Left cardiac atrium (tissue), 4 donors: Measurements from ENCODE around the gene GSDME. TPM values are rescaled to one million over a fixed set of nuclear protein-coding genes. Genes with fewer than 3 reads are reported as not detected.

ENCODE experiments used
- ATAC-seq, 2 donors: fragments of 200-7000 bp; cut with Tn5 transposase; one replicate each; pipeline ENCODE4 v1.9.1; 2020; ENCODE audit warnings: mild to moderate bottlenecking in 2 of 2, moderate library complexity in 2 of 2
- DNase-seq: peaks from one replicate; pipeline ENCODE4 v3.0.0-alpha.2; 2020
- intact Hi-C, 2 donors: fragments of 100-400 bp; cut with DNase I; formaldehyde crosslinking; loops; one replicate each; pipeline versions ENCODE4 v1.14.1 to v1.15.1; 2022 to 2023
- total RNA-seq, 2 donors: library from RNA; stranded (reverse); fragmentation: NEBNext Ultra II Directional; extraction: Animal tissue kit (Norgen Biotek cat#: 25700); gene quantifications; one replicate each; pipeline ENCODE4 v1.2.1, GENCODE V29; 2021
- donor health status: DM: no; HTN: yes; CAD: no.
- donor health status: DM: no; HTN: yes; CAD: no; lungs with severe emphysema.
- donor health status: DM: yes; HTN: yes; CAD: no.
- donor health status: Dilated cardiomyopathy.

GSDME gene
- total RNA-seq, 2 donors from 2014 or later = 6.4 to 8.6 TPM

DNA sequence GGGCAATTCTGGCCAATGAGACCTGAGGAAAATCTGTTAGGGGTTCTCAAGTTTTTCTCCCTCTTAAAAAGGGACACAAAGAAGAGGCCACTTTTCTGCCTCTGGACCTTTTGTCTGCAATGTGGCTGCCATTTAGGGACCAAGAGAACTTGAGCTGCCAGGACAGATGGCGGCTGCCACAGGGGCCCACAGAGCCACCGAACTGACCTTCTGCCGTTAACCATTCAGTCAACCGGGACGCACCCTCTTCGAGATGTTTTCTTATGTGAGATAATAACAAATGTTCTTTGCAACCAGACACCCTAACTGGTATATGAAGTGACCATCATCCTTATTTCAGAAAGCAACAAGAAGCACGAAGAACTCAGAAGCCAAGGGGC is 29.2 kb downstream of the GSDME start:
- intact Hi-C loops = no loop called here
- DNase-seq (no peak), ATAC-seq (no peak)

DNA sequence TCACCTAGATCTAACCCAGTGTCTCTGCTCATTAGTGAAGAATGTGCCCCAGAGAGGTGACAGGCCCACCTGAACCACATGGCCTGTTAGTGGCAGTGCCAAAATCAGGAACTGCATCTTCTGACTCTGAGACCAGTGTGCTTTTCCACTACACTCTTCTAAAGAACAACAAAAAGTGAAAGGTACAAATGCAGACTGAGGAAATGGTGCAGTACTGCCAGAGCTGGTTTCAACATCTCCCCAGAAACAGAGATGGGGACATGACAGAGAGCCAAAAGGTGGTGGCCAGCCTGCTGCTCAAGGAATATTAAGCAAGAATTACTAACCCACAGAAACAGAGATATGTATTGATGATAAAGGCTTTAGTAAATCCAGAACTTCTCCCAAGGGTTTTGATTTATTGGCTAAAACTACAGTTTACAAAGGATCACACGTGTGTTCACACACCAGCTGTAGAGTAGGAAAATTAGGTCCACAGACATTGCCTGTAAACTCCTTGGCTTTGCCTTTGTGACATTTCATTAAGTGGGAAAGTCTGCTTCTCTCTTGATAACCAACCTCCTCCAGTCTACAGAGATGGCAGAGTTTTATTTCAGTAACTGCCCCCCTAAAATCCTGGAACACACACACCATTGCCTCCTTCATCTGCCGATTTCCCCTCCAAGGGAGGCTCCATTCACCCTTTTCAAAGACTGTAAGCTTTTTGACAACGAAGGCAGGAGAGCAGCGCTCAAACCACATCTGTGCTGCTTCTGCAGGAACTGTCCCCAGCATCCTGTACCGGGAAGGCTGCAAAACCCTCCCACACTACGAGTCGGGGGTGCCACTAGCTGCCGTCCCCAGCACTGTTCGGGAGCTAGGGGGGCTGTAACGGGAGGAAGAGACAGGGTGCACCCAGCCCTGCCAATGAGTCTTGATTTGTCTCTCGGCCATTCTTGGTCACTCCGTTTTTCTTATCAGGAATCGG is 29.8 kb downstream of the GSDME start:
- intact Hi-C loops = no loop called here
- DNase-seq (no peak), ATAC-seq (peak; percentile 14 to 38)

- intact Hi-C loops = no loop called here
- DNase-seq (peak; percentile 45), ATAC-seq (peak in 1 of 2 donors; percentile 26)
These were observed 31.6 kb downstream of the GSDME start for GRCh38 chr7:24725554-24726241.

- DNase-seq = no peak
- ATAC-seq = no peak
- intact Hi-C loops = no loop called here
These were observed 32.6 kb downstream of the GSDME start for GRCh38 chr7:24724451-24725190.

- no peak for ATAC-seq
- DNase-seq = no peak
- intact Hi-C loops = no loop called here
These were observed 34.1 kb downstream of the GSDME start for GRCh38 chr7:24723178-24723530.

DNA sequence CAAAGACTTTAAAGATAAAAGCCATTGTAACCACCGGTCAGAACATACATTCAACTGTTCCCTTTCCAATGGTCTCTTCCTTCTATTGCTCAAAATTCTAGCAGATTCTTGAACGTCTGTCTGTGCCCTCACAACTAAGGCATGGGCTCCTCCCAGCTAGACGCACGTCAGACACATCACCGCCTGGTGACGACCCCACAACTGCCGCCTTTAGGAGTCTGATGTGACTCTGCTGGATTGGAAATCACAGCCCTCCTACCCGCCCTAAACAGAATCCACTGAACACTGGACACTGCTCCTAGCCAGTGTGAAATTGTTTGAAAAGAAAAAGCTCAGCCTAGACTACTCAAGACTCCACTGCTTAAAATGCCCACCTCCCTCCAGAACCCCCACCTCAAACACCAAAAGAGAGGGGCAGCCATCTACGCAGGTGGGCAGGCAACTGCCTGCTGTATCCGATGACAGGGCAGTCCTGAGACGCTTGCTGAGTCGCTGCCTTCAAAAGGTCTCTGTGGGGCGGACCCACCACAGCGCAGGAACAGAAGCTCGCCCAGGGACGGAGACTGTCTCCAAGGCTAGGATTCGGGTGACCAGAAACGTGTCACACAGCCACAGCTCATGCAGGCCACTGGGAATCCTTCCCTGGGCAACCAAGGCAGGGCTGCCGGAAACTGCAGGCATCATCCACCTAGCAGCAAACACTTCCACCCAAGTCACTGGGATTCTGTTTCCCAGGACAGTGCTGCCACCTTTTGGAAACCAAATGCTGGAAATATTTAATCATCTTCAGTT is 34.7 kb downstream of the GSDME start:
- DNase-seq (no peak), ATAC-seq (peak in 1 of 2 donors; percentile 59)
- intact Hi-C loops = no loop called here

DNA sequence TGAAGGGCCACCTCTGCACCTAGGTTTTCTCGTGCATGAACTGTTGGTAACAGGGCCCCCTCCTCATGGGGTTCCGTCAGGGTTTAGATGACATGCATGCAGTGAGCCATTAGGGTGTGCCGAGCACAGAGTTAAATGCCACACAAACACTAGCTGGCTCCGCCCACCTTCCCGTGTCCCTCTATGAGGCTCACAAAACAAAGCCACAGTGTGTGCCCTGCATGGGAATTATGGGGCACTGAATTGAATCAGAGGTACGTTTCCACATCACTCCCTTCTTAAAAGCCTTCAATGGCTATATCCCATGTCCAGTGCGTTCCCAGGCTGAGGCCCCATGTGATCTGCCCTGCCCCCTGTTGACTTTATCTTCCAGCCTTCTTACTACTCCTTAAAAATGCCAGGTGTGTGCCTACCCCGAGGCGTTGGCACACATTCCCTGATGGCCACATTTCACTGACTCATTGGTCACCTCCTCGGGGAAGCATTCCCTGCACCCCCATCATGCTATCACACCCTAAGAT is 35.7 kb downstream of the GSDME start:
- no peak for ATAC-seq
- no peak for DNase-seq
- intact Hi-C loops = no loop called here

- intact Hi-C loops = no loop called here
- ATAC-seq = no peak
These were observed 37.0 kb downstream of the GSDME start for GRCh38 chr7:24720283-24720682.

GRCh38 chr7:24718977-24719491 is 38.2 kb downstream of the GSDME start:
- intact Hi-C loops = no loop called here
- no peak for DNase-seq
- no peak for ATAC-seq

More at GRCh38 chr7:24720283-24720682, 37.0 kb downstream of the GSDME start:
- no peak for DNase-seq

- no peak for ATAC-seq
- DNase-seq = no peak
- intact Hi-C loops = no loop called here
These were observed 38.8 kb downstream of the GSDME start for GRCh38 chr7:24718431-24718831.

DNA sequence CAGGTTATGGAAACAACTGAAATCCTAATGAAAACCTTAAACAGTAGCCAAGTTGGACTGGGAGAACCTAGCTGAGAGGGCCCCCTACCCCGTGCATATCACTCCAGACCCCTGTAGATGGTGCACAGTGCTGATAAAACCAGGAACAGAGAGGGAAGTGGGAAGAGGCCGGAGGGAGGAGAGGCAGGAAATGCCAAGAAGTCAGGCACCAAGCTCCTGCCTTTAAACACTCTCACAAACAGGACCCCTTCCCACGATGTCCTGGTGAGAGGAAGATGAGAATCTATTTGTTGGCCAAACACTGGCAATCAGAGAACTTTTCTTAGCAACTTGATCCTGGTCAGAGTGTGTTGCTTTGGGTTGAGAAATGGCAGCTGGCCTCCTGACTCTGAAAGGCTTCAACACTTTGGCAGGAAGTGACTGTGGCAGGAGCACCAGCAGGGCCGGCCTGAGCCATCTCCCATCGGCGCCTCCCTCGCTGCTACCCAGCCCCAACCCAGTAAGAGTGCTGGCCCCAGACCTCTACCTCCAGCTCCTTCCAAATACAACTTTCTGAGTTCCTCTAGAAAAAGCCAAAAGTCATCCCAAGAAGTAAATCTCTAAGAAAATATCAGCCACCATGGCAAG is 39.5 kb downstream of the GSDME start:
- DNase-seq (no peak), ATAC-seq (no peak)
- intact Hi-C loops = no loop called here

DNA sequence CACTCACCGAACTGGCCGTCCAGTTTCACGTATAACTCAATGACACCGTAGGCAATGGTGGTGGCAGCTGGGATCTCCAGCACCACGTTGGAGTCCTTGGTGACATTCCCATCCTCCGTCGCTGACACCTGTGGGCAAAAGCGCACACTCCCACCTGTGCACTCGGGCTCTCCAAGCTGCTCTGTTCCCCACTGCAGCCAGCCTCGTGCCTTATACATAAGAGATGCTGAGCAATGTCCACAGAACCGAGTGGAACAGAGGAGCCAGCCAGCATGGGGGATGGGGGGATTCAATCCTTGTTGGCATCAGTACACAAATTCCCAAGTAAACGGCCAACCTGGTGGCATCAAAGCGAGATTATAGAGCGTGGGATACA is 40.0 kb downstream of the GSDME start:
- intact Hi-C loops = no loop called here
- ATAC-seq (no peak), DNase-seq (no peak)

GRCh38 chr7:24716480-24717246 is 40.6 kb downstream of the GSDME start:
- intact Hi-C loops = no loop called here
- no peak for DNase-seq

GRCh38 chr7:24715661-24716479 is 41.4 kb downstream of the GSDME start:
- intact Hi-C loops = no loop called here
- ATAC-seq (peak; percentile 69 to 76), DNase-seq (no peak)

More at GRCh38 chr7:24716480-24717246, 40.6 kb downstream of the GSDME start:
- no peak for ATAC-seq

- intact Hi-C loops = no loop called here
- DNase-seq = no peak
- ATAC-seq = no peak
These were observed 42.1 kb downstream of the GSDME start for GRCh38 chr7:24715171-24715570.

GRCh38 chr7:24714676-24715010 is 42.6 kb downstream of the GSDME start:
- DNase-seq (no peak), ATAC-seq (no peak)
- intact Hi-C loops = no loop called here
